SU-DHL-6 (cell line): ENCODE data around the gene PREX1.

ENCODE experiments used
- CTCF ChIP-seq: fragments of 200-600 bp; sonication (generic); IDR thresholded peaks from one replicate; pipeline ENCODE4 v1.5.1; 2017; ENCODE audit warnings: antibody characterized with exemption, mild to moderate bottlenecking, low read length, moderate library complexity; ENCODE audit not compliant: insufficient read depth, poor library complexity, severe bottlenecking
- EZH2phosphoT487 ChIP-seq: fragments of 200-600 bp; sonication (generic), shearing (Covaris generic); conservative IDR thresholded peaks from 2 replicates; pipeline ENCODE4 v1.6.1; 2018; ENCODE audit warnings: mild to moderate bottlenecking, antibody characterized with exemption, low read length, moderate library complexity, mixed read lengths

DNA sequence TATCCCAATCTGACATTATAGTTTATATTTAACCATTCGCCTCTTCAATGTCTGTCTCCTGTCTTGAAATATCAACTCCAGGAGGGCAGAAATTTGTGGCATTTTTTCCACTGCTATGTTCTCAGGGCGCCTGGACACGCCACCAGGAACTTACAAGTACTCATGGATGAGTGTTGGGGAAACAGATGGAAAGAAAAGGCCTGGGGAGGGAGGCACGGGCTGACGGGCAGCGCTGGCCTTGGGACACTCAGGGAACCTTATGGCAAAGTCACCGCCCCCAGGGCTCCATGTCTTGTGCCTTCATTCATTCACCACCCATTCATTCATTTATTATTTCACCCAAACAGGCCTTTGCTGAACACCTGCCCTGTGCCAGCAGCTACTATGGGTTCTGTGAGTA lies 222.9 kb downstream of the PREX1 start:
- TF ChIP-seq CTCF, result no peak
- no peak for TF ChIP-seq EZH2phosphoT487
